ENCODE results near the gene BZW1.

BZW1 gene

DNA sequence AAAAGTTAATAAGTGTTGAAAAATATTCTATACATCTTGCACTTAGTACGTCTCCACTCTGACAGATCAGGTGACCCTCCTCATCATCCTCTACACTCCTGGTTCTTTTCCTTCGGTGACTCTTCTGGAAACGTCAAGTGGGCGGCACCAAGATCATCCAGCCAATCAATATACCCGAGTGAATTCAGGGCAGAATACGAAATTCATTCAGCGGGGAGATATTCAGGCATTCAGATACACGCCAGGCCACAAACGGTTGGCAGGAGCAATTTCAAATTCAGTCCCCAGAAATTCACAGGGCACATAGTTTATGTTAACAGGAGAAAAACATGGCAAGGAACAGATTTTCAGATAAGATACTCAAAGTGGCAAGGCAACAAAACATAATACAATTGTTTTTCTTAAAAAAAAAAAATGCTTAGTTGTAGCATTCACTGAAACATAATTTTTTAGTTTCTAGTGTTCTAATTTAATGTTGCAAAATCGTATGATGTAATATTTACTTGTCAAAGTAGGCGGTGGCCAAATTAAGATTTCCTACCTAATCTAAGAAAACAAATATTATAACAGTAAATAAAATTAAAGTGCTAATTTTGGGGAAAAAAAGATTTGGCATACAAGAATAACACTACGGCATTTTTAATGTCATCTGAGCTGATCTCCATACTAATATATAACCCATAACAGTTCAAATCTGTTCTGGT is 48.5 kb downstream of the BZW1 start:
- no peak for TF ChIP-seq NFRKB (IDR thresholded peaks at IDR 0.05)
- no peak for TF ChIP-seq HDGF (IDR thresholded peaks at IDR 0.05; ENCODE audit: borderline replicate concordance)
- TF ChIP-seq SP1 (IDR thresholded peaks at IDR 0.05): no peak
- no peak for TF ChIP-seq ELF4 (IDR thresholded peaks at IDR 0.05)
- ChIA-PET POLR2A (no interaction called here), CTCF (no interaction called here)
- DNase-seq (ENCODE audit: extremely low spot score): no peak

DNA sequence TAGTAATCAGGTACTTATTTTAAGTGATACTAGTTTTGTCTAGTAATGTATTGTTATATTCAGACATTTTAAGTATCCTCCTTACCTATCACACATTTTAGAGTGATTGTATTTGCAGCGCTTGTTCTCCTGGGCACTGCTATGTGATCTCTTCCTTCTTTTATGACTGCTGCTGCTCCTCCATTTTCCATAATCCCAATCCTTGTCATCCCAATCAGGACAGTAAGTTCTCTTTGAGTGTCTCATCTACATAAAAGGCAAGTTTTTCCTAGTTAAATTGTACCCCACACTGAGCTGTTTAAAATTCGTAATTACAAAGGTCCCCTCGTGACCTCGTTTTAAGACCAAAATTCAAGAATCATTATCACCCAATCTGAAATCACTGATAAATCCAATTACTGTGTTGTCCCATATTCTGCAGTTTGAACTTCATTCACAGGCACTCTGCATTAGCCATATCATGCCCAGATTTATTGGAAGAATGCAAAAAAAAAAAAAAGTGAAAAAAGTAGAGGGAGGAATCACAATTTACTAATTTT is 50.0 kb downstream of the BZW1 start:
- ChIA-PET POLR2A (interaction anchor here (1.0 kb wide), 1 partner anchor 28 kb away, joined by 4 read pairs; the partner anchor contains the start of genes NIF3L1 and PPIL3), CTCF (no interaction called here)
- DNase-seq (ENCODE audit: extremely low spot score): no peak
- TF ChIP-seq, protein P1, sequence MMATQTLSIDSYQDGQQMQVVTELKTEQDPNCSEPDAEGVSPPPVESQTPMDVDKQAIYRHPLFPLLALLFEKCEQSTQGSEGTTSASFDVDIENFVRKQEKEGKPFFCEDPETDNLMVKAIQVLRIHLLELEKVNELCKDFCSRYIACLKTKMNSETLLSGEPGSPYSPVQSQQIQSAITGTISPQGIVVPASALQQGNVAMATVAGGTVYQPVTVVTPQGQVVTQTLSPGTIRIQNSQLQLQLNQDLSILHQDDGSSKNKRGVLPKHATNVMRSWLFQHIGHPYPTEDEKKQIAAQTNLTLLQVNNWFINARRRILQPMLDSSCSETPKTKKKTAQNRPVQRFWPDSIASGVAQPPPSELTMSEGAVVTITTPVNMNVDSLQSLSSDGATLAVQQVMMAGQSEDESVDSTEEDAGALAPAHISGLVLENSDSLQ (IDR thresholded peaks at IDR 0.05): no peak
- TF ChIP-seq CTBP1 (IDR thresholded peaks at IDR 0.05; ENCODE audit: borderline replicate concordance): no peak
- no peak for TF ChIP-seq ARNT (IDR thresholded peaks at IDR 0.05)
- no peak for TF ChIP-seq ZNF384 (IDR thresholded peaks at IDR 0.05)
- no peak for TF ChIP-seq HDGF (IDR thresholded peaks at IDR 0.05; ENCODE audit: borderline replicate concordance)
- TF ChIP-seq FOXM1 (IDR thresholded peaks at IDR 0.05; ENCODE audit: borderline replicate concordance): no peak
- no peak for TF ChIP-seq NFRKB (IDR thresholded peaks at IDR 0.05)
- no peak for TF ChIP-seq SUZ12 (IDR thresholded peaks at IDR 0.05)
- no peak for TF ChIP-seq ELF4 (IDR thresholded peaks at IDR 0.05)
- no peak for TF ChIP-seq TARDBP (IDR thresholded peaks at IDR 0.05)
- no peak for TF ChIP-seq L3MBTL2 (conservative IDR thresholded peaks at IDR 0.05)
- no peak for TF ChIP-seq FOXK2 (IDR thresholded peaks at IDR 0.05)

GRCh38 chr2:200862532-200863000 is 50.9 kb downstream of the BZW1 start:
- CTCF ChIA-PET: no interaction called here
- TF ChIP-seq ARNT (IDR thresholded peaks at IDR 0.05): no peak
- TF ChIP-seq HDGF (IDR thresholded peaks at IDR 0.05; ENCODE audit: borderline replicate concordance): no peak
- no peak for TF ChIP-seq FOXK2 (IDR thresholded peaks at IDR 0.05)
- no peak for TF ChIP-seq L3MBTL2 (conservative IDR thresholded peaks at IDR 0.05)
- TF ChIP-seq ELF4 (IDR thresholded peaks at IDR 0.05): no peak
- TF ChIP-seq ZNF384 (IDR thresholded peaks at IDR 0.05): no peak
- TF ChIP-seq NFRKB (IDR thresholded peaks at IDR 0.05): no peak
- no peak for TF ChIP-seq FOXA1 (IDR thresholded peaks at IDR 0.05)
- no peak for TF ChIP-seq SP1 (IDR thresholded peaks at IDR 0.05)
- POLR2A ChIA-PET: interaction anchor here (1.0 to 2.8 kb wide), 2 partner anchors 27 kb away, joined by 4 to 63 read pairs; partner anchors contain the start of genes NIF3L1 and PPIL3
- DNase-seq (ENCODE audit: extremely low spot score): no peak

- POLR2A ChIA-PET: interaction anchor here (0.6 to 2.8 kb wide), 27 partner anchors 12 to 779 kb away, joined by 3 to 63 read pairs (median 4); partner anchors contain the start of genes NIF3L1, ORC2, PPIL3 and SPATS2L
- no peak for DNase-seq (ENCODE audit: extremely low spot score)
- TF ChIP-seq, protein P1 (IDR thresholded peaks at IDR 0.05): no peak
- TF ChIP-seq CTBP1 (IDR thresholded peaks at IDR 0.05; ENCODE audit: borderline replicate concordance): no peak
- no peak for TF ChIP-seq NFRKB (IDR thresholded peaks at IDR 0.05)
- no peak for TF ChIP-seq ELF4 (IDR thresholded peaks at IDR 0.05)
- no peak for TF ChIP-seq LEF1 (IDR thresholded peaks at IDR 0.05; ENCODE audit: borderline replicate concordance)
- TF ChIP-seq ZNF384 (IDR thresholded peaks at IDR 0.05): no peak
- no peak for TF ChIP-seq SUZ12 (IDR thresholded peaks at IDR 0.05)
- no peak for TF ChIP-seq ARNT (IDR thresholded peaks at IDR 0.05)
- no peak for TF ChIP-seq FOXA1 (IDR thresholded peaks at IDR 0.05)
- no peak for TF ChIP-seq TARDBP (IDR thresholded peaks at IDR 0.05)
- CTCF ChIA-PET: interaction anchor here (0.5 kb wide), 1 partner anchor 127 kb away, joined by 3 read pairs; no protein-coding TSS in a partner anchor
Measured at GRCh38 chr2:200863782-200864175, 52.1 kb downstream of the BZW1 start.

GRCh38 chr2:200864176-200865034 is 52.7 kb downstream of the BZW1 start, which contains the start of gene CLK1:
Gene CLK1, minus strand, starts transcription at chr2:200864658. Its CDS starts 2,796 bp downstream, at chr2:200861862.
- ChIA-PET POLR2A (interaction anchor here (0.6 to 2.8 kb wide), 35 partner anchors 9 to 778 kb away, joined by 3 to 63 read pairs (median 4); partner anchors contain the start of genes CASP10, NIF3L1, ORC2 and PPIL3), CTCF (interaction anchor here (0.5 kb wide), 2 partner anchors 11 to 128 kb away, joined by 3 read pairs; no protein-coding TSS in a partner anchor)
- peak; percentile 85 for DNase-seq (ENCODE audit: extremely low spot score)
- TF ChIP-seq ELF4 (IDR thresholded peaks at IDR 0.05) (peak; percentile 58), ARNT (IDR thresholded peaks at IDR 0.05) (0 out of 2 replicates have a peak, but pooled peaks have one; percentile 2), NFRKB (IDR thresholded peaks at IDR 0.05) (peak; percentile 67), BHLHE40 (IDR thresholded peaks at IDR 0.05; ENCODE audit: borderline replicate concordance) (no peak), TARDBP (IDR thresholded peaks at IDR 0.05) (peak; percentile 84), SP1 (IDR thresholded peaks at IDR 0.05) (no peak), FOXK2 (IDR thresholded peaks at IDR 0.05) (no peak), FOXA1 (IDR thresholded peaks at IDR 0.05) (no peak), CTBP1 (IDR thresholded peaks at IDR 0.05; ENCODE audit: borderline replicate concordance) (no peak), ZNF384 (IDR thresholded peaks at IDR 0.05) (no peak), FOXM1 (IDR thresholded peaks at IDR 0.05; ENCODE audit: borderline replicate concordance) (no peak), HDGF (IDR thresholded peaks at IDR 0.05; ENCODE audit: borderline replicate concordance) (no peak), L3MBTL2 (conservative IDR thresholded peaks at IDR 0.05) (peak; percentile 74), LEF1 (IDR thresholded peaks at IDR 0.05; ENCODE audit: borderline replicate concordance) (no peak), SUZ12 (IDR thresholded peaks at IDR 0.05) (no peak)
- TF ChIP-seq, protein P1 (IDR thresholded peaks at IDR 0.05): peak; percentile 74
